Measurements from ENCODE around the gene SFXN1. TPM values are rescaled to one million over a fixed set of nuclear protein-coding genes. Genes with fewer than 3 reads are reported as not detected.

The SFXN1 gene
- total and polyA plus RNA-seq, 9 of the 15 experiments (the other 6 are each of a cell fraction or from before 2014, with no cell fraction given), result 31.8 to 261 (median 113) TPM

DNA sequence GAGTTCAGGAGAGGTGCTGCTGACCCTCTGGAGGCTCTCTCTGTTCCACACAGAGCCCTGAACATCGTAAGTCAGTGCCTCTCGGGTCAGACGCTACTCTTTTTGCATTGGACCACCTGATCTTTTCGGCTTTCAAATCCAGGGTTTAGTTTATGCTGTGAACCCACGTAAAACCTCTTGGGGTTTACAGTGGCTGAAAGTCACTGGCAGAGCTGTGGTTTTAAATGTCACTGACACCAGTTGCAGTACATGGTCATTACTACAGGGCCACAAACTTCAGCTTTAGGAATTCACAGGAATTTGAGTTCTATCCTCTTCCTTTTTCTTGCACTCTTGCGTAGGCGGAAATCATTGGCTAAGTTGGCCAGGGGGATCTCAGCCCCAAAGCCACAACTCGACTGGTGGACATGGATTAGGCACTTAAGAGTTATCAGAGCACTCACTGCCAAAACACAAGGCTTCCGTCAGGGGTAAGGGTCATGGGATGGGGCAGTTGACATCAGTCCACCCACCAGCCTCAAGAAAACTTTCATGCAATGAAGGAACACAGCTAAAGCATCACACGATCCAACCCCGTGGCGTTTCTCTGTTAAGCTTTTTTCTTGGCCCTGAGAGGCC lies 76.9 kb downstream of the SFXN1 start:
- peak; percentile 25; the same call in 1 of the 2 replicates for TF ChIP-seq CBFA2T3 (IDR thresholded peaks at IDR 0.05)
- TF ChIP-seq, protein P1, sequence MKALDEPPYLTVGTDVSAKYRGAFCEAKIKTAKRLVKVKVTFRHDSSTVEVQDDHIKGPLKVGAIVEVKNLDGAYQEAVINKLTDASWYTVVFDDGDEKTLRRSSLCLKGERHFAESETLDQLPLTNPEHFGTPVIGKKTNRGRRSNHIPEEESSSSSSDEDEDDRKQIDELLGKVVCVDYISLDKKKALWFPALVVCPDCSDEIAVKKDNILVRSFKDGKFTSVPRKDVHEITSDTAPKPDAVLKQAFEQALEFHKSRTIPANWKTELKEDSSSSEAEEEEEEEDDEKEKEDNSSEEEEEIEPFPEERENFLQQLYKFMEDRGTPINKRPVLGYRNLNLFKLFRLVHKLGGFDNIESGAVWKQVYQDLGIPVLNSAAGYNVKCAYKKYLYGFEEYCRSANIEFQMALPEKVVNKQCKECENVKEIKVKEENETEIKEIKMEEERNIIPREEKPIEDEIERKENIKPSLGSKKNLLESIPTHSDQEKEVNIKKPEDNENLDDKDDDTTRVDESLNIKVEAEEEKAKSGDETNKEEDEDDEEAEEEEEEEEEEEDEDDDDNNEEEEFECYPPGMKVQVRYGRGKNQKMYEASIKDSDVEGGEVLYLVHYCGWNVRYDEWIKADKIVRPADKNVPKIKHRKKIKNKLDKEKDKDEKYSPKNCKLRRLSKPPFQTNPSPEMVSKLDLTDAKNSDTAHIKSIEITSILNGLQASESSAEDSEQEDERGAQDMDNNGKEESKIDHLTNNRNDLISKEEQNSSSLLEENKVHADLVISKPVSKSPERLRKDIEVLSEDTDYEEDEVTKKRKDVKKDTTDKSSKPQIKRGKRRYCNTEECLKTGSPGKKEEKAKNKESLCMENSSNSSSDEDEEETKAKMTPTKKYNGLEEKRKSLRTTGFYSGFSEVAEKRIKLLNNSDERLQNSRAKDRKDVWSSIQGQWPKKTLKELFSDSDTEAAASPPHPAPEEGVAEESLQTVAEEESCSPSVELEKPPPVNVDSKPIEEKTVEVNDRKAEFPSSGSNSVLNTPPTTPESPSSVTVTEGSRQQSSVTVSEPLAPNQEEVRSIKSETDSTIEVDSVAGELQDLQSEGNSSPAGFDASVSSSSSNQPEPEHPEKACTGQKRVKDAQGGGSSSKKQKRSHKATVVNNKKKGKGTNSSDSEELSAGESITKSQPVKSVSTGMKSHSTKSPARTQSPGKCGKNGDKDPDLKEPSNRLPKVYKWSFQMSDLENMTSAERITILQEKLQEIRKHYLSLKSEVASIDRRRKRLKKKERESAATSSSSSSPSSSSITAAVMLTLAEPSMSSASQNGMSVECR (CRISPR knock-in tag; IDR thresholded peaks at IDR 0.05), result no peak
- TF ChIP-seq EGR1 (conservative IDR thresholded peaks at IDR 0.05), result 0 out of 2 replicates have a peak, but pooled peaks have one; percentile 5
- POLR2A ChIA-PET, result no interaction called here
- Histone ChIP-seq H2AFZ (ENCODE audit: low read depth, low read length) (no peak overlapping the region), H3K27ac (ENCODE audit: extremely low read depth, low read depth, low read length) (no peak overlapping the region), H3K36me3 (ENCODE audit: control insufficient read depth, insufficient read depth, low read length) (no peaks in the 10 kb centered on the region), H3K9me1 (ENCODE audit: control insufficient read depth, insufficient read depth, low read length) (no peaks in the 10 kb centered on the region), H3K4me2 (ENCODE audit: insufficient read depth, low read length) (no peak overlapping the region), H4K20me1 (replicated peaks; ENCODE audit: control insufficient read depth, insufficient read depth, low read length) (0 out of 2 replicates have a peak, but pooled peaks cover 4% of the 10 kb centered on the region), H3K79me2 (ENCODE audit: control insufficient read depth, insufficient read depth, low read length) (no peaks in the 10 kb centered on the region), H3K4me1 (replicated peaks in 1 of 2; ENCODE audit: control insufficient read depth in 2 of 2, insufficient read depth in 2 of 2, low read length in 2 of 2) (no peaks in the 10 kb centered on the region), H3K9ac (ENCODE audit: insufficient read depth in 1 of 2, low read depth in 2 of 2, low read length in 2 of 2) (no peak overlapping the region), H3K9me3 (replicated peaks; ENCODE audit: control insufficient read depth, insufficient read depth, low read depth, low read length) (no peaks in the 10 kb centered on the region), H3K27me3 (ENCODE audit: control insufficient read depth in 2 of 2, insufficient read depth in 2 of 2, low read length in 2 of 2) (peaks cover 14 to 32% of the 10 kb centered on the region in 2 experiments; a peak in 3 of 5 replicates), H3K4me3 (no peak overlapping the region)
- FAIRE-seq (no peak), ATAC-seq (no peak), DNase-seq (ENCODE audit: extremely low read depth in 1 of 4, low spot score in 3 of 4) (no peak)
- in situ Hi-C loops (cut with MboI) (no loop called here), intact Hi-C loops (cut with micrococcal nuclease) (no loop called here)
- BruUV-seq (replicated peaks), result no TSS peak
- WGBS (ENCODE audit: insufficient coverage, low coverage, missing lambda C conversion rate), result under 1% methylated on average over 12 of the region's 12 CpGs
- CTCF ChIA-PET (ENCODE audit: low intra/inter-chr PET ratio), result no interaction called here

Data from K562 (cell line).